Pulmonary artery endothelial cell (primary cell): Measurements from ENCODE around the gene MEX3D. TPM values are rescaled to one million over a fixed set of nuclear protein-coding genes. Genes with fewer than 3 reads are reported as not detected.

Source experiments
- DNase-seq: peaks from one replicate; pipeline ENCODE4 v3.0.0-alpha.2; 2011; ENCODE audit warnings: low read depth, low spot score
- total RNA-seq: library from RNA; depleted of rRNA; stranded (reverse); fragments of >200 nt; gene quantifications from 2 replicates; pipeline ENCODE4 v1.2.3, GENCODE V29; 2014

Gene MEX3D
- total RNA-seq, 1 donor from 2014 or later: 90.1 TPM

DNA sequence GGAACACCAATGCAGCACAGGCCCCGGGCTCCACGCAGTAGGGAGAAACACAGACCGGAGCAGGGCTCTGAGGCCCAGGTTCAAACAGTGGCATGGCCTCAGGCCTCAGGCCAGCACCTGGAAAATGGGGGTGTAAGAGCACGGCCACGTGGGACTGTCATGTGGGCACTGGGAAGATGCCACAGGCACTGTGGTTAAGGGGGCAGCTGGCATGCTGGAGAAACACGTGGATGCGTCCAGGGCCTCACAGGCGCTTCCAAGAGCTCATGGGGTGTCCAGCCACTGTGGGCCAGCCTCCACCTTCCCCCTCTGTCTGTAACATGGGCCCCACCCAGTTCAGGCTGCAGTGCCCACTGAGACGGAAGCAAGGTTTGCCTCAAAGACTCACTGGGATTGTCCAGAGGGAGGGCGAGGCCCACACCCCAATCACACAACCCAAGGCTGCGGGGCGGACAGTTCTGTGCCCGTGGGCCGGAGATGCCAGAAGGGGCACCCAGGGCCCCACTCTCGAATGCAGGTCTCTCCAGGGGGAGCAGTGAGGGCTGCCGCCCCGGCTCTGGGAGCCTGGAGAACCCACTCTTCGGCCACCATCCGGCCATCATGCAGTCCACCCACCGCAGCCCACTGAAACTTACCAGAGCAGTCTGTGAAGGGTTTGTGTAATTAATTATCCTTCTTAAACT is 30.8 kb upstream of the MEX3D start:
- DNase-seq: no peak

DNA sequence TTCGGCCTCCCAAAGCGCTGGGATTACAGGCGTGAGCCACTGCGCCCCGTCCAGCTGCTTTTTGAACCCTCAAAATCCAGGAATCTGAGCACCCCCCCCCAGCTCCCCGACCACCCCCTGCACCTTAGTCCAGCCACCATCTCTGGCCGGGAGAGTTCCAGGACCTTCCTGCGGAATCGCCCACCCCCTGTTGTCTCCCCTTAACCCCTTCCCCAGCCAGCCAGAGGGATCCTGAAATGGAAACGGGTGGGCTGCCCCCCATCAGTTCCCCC is 25.3 kb upstream of the MEX3D start:
- no peak for DNase-seq

DNA sequence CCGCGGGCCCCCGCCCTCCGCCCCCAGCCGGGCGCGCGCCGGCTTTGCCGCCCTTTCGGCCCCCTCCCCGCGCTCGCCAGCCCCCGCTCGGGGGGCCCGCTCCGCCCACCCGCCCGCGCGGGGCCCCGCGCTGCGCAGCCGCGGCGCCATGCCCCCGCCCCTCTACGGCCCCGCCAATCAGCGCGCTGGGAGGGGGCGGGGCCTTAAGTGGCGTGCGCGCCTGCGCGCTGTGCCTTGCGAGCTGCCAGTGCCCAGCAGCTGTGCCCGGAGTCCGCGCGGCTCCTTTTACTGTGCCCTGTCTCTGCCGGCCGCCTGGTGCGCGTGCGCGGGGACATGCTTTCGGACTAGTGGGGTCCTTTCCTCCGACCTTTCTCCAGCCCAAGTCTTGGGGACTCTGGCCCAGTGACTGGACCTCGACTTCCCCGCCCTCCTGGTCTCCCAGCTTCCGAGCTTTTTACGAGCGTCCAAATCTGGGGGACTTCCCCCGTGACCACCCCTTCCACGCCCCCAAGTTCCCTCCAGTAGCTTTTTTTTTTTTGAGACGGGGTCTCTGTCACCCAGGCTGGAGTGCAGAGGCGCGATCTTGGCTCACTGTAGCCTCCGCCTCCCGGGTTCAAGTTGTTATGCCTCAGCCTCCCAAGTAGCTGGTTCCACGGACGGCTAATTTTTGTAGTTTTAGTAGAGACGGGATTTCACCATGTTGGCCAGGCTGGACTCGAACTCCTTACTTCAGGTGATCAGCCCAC is 24.8 kb upstream of the MEX3D start, which contains the start of gene MBD3:
TSS of gene MBD3 (minus strand) at position 111 of the 746 bp plus-strand sequence. CDS start 234 bp downstream, outside the sequence.
- peak; percentile 82 for DNase-seq

GRCh38 chr19:1592024-1592754 is 24.1 kb upstream of the MEX3D start:
- DNase-seq: peak; percentile 35

GRCh38 chr19:1591421-1592023 is 23.4 kb upstream of the MEX3D start:
- DNase-seq: no peak

GRCh38 chr19:1590641-1591397 is 22.7 kb upstream of the MEX3D start:
- no peak for DNase-seq

DNA sequence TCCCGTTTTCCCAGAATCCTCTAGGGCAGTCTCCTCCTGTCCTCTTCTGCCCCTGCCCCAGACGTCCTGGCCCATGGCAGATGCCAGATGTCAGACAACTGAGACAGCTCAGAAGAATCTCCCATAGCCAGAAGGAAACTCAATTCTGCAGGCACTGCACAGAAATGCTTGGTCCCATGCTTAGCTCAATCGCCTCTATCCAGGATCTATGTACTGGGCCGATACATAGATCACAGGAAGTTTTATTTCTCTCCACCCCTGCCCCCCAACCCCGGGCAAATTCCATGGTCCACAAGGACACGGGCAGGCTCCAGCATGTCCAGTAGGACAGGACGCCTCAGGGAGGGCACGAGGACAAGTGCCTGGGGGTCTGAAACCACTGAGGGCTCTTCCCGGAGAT is 19.7 kb upstream of the MEX3D start:
- DNase-seq: no peak

DNA sequence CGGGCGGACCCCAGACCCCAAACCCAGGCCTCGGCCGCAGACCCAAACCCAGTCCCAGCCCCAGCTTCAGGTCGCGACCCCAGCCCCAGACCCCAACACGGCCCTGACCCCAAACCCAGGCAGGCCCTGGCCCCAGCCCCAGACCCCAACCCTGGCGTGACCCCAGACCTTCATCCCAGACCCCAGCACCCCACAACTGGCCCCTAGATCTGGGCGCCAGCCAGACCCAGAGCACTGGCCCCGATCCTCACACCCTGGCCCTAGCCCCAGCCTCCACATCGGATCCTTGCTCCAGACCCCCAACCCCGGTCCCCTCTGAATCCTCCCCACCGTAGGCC is 17.1 kb upstream of the MEX3D start:
- no peak for DNase-seq

GRCh38 chr19:1584500-1585242 is 16.5 kb upstream of the MEX3D start:
- no peak for DNase-seq

DNA sequence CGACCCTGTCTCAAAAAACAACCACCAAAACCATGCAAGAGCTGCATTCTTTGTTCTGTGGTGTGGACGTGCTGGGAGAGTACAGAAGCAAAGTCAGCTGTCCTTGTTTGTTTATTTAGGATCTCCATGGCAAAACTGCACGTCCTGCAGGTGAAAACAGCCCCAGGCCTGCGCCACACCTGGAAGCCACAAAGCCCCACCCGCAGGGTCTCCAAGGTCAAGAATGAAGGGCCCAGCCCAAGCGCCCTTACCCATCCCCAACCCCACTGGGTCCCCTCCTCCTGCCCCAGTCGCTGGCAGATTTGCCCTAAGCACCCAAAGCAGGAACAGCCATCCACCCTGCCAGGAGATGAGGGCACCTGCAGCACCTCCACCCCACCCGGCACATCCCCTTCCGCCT is 14.1 kb upstream of the MEX3D start:
- no peak for DNase-seq

DNA sequence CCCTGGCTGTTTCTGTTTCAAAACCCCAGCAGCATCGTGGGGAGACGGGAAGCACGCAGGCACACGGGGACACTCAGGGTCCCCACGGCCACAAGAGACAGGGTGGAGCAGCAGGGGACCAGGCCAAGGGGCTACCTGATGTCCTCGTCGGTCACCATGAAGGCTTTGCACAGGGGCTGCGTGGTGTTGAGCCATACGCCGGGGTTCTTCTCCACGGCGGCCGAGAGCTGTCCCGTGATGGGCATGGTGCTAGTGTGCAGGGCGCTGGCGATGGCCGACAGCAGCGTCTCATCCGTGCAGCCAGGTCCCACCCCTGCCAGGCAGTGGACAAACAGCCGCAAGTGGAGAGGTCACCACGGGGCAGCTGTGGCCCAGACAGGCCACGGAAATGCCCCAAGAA is 12.8 kb upstream of the MEX3D start:
- DNase-seq: no peak

DNA sequence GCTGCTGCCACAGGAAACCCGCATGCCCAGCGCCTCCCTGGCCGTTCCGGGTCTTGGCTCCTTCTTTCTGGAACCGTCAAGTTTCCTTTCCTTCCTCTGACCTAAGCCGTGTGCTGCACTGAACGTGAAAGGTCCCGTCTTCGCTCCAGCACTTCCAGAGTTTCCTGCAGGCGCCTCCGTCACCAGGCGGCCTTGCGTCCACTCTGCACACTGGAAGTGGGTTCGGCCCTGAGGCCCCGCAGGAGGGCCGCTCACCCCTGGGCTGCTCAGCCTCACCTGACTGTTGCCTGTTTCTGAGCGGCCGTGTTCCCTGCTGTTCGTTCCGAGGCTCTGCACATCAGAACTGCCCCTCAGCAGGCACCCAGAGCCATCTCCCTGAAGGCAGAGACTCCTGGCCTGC is 12.3 kb upstream of the MEX3D start:
- no peak for DNase-seq

GRCh38 chr19:1579222-1579621 is 11.1 kb upstream of the MEX3D start:
- DNase-seq: no peak

- no peak for DNase-seq
Observed at GRCh38 chr19:1577929-1578618, 9.9 kb upstream of the MEX3D start.

DNA sequence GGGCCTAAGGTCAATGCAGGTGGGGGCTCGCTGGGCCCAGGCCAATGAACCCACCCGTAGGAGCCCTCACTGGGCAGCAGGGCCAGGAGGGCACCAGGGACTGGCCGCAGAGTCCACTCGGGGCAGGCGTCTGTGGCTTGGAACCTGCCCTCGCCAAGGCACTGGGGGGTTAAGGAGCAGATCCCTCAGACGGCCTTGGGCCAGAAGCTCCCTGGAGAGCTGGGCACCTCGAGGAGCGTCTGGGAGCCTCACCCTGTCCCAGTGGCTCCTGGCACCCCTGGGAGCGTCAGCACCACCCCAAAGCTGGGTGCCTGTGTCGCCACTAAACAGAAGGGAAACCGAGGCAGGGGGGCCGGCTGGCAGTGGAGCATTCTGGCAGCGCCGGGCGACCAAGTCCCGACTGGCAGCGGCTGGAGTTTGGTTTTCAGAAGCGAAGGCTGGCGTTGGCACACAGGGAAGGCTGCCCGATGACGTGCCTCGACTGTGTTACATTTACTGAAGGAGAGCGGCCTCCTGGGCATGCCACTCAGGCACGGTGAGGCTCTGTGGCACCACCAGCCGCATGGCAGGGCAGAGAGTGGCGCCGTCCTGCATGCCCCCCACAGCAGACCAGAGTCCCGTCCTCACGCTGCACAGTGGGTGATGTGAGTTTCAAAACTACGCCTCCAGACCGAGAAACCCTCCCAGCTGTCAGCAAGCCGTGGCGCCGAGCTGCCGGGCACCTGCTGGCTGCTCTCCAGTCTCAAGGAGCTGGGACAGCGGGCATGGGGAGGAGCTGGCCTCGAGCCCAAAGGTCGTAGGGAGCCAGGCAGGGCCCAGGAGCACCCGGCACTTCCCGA is 9.2 kb upstream of the MEX3D start:
- no peak for DNase-seq

- no peak for DNase-seq
Observed at GRCh38 chr19:1576242-1577089, 8.3 kb upstream of the MEX3D start.

- DNase-seq: no peak
Observed at GRCh38 chr19:1575323-1576241, 7.5 kb upstream of the MEX3D start.
